ENCODE measurements around the gene ADIPOQ. TPM values are rescaled to one million over a fixed set of nuclear protein-coding genes. Genes with fewer than 3 reads are reported as not detected.
"Not testable (repeated sequence)": the region's sequence is repeated elsewhere in the genome, so short reads cannot be mapped to it uniquely, and the experiment has no call there.

Gene ADIPOQ
- total RNA-seq, 1 experiment from 2014 or later = not detected

DNA sequence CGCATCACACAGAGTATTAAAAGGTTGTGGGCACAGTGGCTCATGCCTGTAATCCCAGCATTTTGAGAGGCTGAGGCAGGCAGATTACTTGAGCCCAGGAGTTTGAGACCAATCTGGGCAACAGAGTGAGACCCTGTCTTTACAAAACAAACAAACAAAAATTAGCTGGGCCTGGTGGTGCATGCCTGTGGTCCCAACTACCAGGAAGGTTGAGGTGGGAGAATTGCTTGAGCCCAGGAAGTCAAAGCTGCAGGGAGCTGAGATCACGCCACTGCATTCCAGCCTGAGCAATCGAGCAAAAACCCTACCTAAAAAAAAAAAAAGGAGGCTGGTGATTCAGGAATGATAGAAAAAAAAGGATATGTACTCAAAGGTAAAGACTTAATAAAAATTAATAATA lies 59.6 kb downstream of the ADIPOQ start:
- no peak for DNase-seq
- H3F3A ChIP-seq (ENCODE audit: low read length, unreplicated experiment) = no peaks in the 10 kb centered on the region
- H3K9me2 ChIP-seq (replicated peaks; ENCODE audit: low read length) = no peaks in the 10 kb centered on the region
- no peak overlapping the region for H3K9ac ChIP-seq (ENCODE audit: low read length)
- H3K27ac ChIP-seq (ENCODE audit: low read length) = no peak overlapping the region
- CTCF ChIA-PET = no interaction called here
- no peak for TF ChIP-seq CTCF (conservative IDR thresholded peaks at IDR 0.05; ENCODE audit: low read depth, low read length)
- TF ChIP-seq EZH2 (IDR thresholded peaks at IDR 0.05; ENCODE audit: low read length, unreplicated experiment) = no peak
- no peak for TF ChIP-seq EZH2phosphoT487 (IDR thresholded peaks at IDR 0.05; ENCODE audit: borderline replicate concordance, low read length)
- no peaks in the 10 kb centered on the region for H3K27me3 ChIP-seq (ENCODE audit: low read length)
- H3K9me3 ChIP-seq (ENCODE audit: low read length) = no peaks in the 10 kb centered on the region
- BruUV-seq (replicated peaks) = no TSS peak
- no peak overlapping the region for H3K4me3 ChIP-seq (ENCODE audit: low read length)
- POLR2A ChIA-PET (ENCODE audit: unreplicated experiment) = no interaction called here
- H4K20me1 ChIP-seq (ENCODE audit: low read length) = no peaks in the 10 kb centered on the region
- H3K4me2 ChIP-seq (ENCODE audit: low read length) = no peak overlapping the region
- no peaks in the 10 kb centered on the region for H3K4me1 ChIP-seq (ENCODE audit: insufficient read depth, low read length)
- H2AFZ ChIP-seq (ENCODE audit: low read length) = no peak overlapping the region
- no peak for ATAC-seq
- intact Hi-C loops (cut with micrococcal nuclease) = no loop called here
- no peaks in the 10 kb centered on the region for H3K79me2 ChIP-seq (ENCODE audit: low read length)
- no peaks in the 10 kb centered on the region for H3K36me3 ChIP-seq (ENCODE audit: low read depth, low read length)

DNA sequence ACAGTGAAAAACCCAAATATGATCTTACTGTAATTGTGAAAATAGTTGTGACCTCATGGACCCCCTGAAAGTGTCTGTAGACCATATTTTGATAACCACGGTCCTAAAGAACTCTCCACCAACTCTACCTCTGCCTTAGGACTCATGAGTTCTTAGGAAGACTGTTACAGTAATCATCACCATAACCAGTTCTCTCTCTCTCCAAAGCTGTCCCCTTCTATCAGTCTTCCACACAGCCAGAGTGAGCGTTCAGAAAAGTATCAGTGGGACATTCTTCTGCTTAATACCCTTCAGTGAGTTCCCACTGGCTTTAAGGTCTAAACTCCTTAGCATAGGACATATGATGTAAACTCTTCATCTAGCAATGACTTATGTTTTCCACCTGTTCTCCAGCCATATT lies 60.2 kb downstream of the ADIPOQ start:
- no peak for DNase-seq
- no peak for ATAC-seq
- Histone ChIP-seq H3K27me3 (ENCODE audit: low read length) (no peaks in the 10 kb centered on the region), H3K4me1 (ENCODE audit: insufficient read depth, low read length) (no peaks in the 10 kb centered on the region), H3K79me2 (ENCODE audit: low read length) (no peaks in the 10 kb centered on the region), H3K36me3 (ENCODE audit: low read depth, low read length) (no peaks in the 10 kb centered on the region), H3K9ac (ENCODE audit: low read length) (no peak overlapping the region), H3F3A (ENCODE audit: low read length, unreplicated experiment) (no peaks in the 10 kb centered on the region), H3K9me3 (ENCODE audit: low read length) (no peaks in the 10 kb centered on the region), H4K20me1 (ENCODE audit: low read length) (no peaks in the 10 kb centered on the region), H3K27ac (ENCODE audit: low read length) (no peak overlapping the region), H3K4me2 (ENCODE audit: low read length) (no peak overlapping the region), H2AFZ (ENCODE audit: low read length) (no peak overlapping the region), H3K4me3 (ENCODE audit: low read length) (no peak overlapping the region), H3K9me2 (replicated peaks; ENCODE audit: low read length) (no peaks in the 10 kb centered on the region)
- ChIA-PET CTCF (no interaction called here), POLR2A (ENCODE audit: unreplicated experiment) (no interaction called here)
- intact Hi-C loops (cut with micrococcal nuclease) = no loop called here
- no TSS peak for BruUV-seq (replicated peaks)
- no peak for TF ChIP-seq EZH2 (IDR thresholded peaks at IDR 0.05; ENCODE audit: low read length, unreplicated experiment)
- TF ChIP-seq EZH2phosphoT487 (IDR thresholded peaks at IDR 0.05; ENCODE audit: borderline replicate concordance, low read length) = no peak
- no peak for TF ChIP-seq CTCF (conservative IDR thresholded peaks at IDR 0.05; ENCODE audit: low read depth, low read length)

DNA sequence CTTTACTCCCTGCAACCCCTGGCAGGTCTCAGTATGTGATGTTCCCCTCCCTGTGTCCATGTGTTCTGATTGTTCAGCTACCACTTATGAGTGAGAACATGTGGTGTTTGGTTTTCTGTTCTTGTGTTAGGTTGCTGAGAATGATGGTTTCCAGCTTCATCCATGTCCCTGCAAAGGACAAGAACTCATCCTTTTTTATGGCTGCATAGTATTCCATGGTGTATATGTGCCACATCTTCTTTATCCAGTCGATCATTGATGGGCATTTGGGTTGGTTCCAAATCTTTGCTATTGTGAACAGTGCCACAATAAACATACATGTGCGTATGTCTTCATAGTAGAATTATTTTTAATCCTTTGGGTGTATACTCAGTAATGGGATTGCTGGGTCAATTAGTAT lies 61.2 kb downstream of the ADIPOQ start:
- intact Hi-C loops (cut with micrococcal nuclease); H3K9me2 ChIP-seq (replicated peaks; ENCODE audit: low read length); H3K36me3 ChIP-seq (ENCODE audit: low read depth, low read length); DNase-seq; BruUV-seq (replicated peaks); H3F3A ChIP-seq (ENCODE audit: low read length, unreplicated experiment); H4K20me1 ChIP-seq (ENCODE audit: low read length); H3K27me3 ChIP-seq (ENCODE audit: low read length); H3K4me3 ChIP-seq (ENCODE audit: low read length); H2AFZ ChIP-seq (ENCODE audit: low read length); H3K4me1 ChIP-seq (ENCODE audit: insufficient read depth, low read length); H3K9ac ChIP-seq (ENCODE audit: low read length); H3K9me3 ChIP-seq (ENCODE audit: low read length); POLR2A ChIA-PET (ENCODE audit: unreplicated experiment); H3K79me2 ChIP-seq (ENCODE audit: low read length); CTCF ChIA-PET; ATAC-seq; H3K4me2 ChIP-seq (ENCODE audit: low read length); H3K27ac ChIP-seq (ENCODE audit: low read length): not testable (repeated sequence)

- H3F3A ChIP-seq (ENCODE audit: low read length, unreplicated experiment); H4K20me1 ChIP-seq (ENCODE audit: low read length); intact Hi-C loops (cut with micrococcal nuclease); H3K4me3 ChIP-seq (ENCODE audit: low read length); H3K9ac ChIP-seq (ENCODE audit: low read length); DNase-seq; BruUV-seq (replicated peaks); H3K79me2 ChIP-seq (ENCODE audit: low read length); CTCF ChIA-PET; H3K9me3 ChIP-seq (ENCODE audit: low read length); H2AFZ ChIP-seq (ENCODE audit: low read length); ATAC-seq; H3K9me2 ChIP-seq (replicated peaks; ENCODE audit: low read length); H3K27me3 ChIP-seq (ENCODE audit: low read length); POLR2A ChIA-PET (ENCODE audit: unreplicated experiment); H3K36me3 ChIP-seq (ENCODE audit: low read depth, low read length); H3K4me1 ChIP-seq (ENCODE audit: insufficient read depth, low read length); H3K4me2 ChIP-seq (ENCODE audit: low read length); H3K27ac ChIP-seq (ENCODE audit: low read length): not testable (repeated sequence)
Measured at GRCh38 chr3:186907075-186907474, 64.6 kb downstream of the ADIPOQ start.
